Mesenchymal stem cell (in vitro differentiated cells and primary cell): ENCODE measurements around the gene PUS10.
A peak's percentile ranks its signal among the peaks of the same experiment; 100 is the strongest.
"Not testable (repeated sequence)": the region's sequence is repeated elsewhere in the genome, so short reads cannot be mapped to it uniquely, and the experiment has no call there.

Experiments
- DNase-seq: peaks from one replicate; pipeline ENCODE4 v3.0.0-alpha.2; 2013
- H2AFZ ChIP-seq: one replicate; pipeline ENCODE4 v1.6.1; 2013; ENCODE audit warnings: low read depth, mild to moderate bottlenecking, control low read depth, inconsistent platforms, low read length, moderate library complexity
- H2AK5ac ChIP-seq: 2 replicates; pipeline ENCODE4 v1.6.1; 2013; ENCODE audit warnings: low read length, moderate library complexity, mild to moderate bottlenecking, inconsistent platforms; ENCODE audit not compliant: severe bottlenecking
- H2BK120ac ChIP-seq: one replicate; pipeline ENCODE4 v1.6.1; 2013; ENCODE audit warnings: low read depth, mild to moderate bottlenecking, inconsistent platforms, low read length, moderate library complexity
- H2BK12ac ChIP-seq, 2 experiments: one replicate each; pipeline ENCODE4 v1.6.1; 2013; ENCODE audit warnings: inconsistent platforms in 2 of 2, low read length in 2 of 2, mild to moderate bottlenecking in 2 of 2, moderate library complexity in 2 of 2, control low read depth in 1 of 2
- H2BK15ac ChIP-seq: one replicate; pipeline ENCODE4 v1.6.1; 2013; ENCODE audit warnings: mild to moderate bottlenecking, low read depth, inconsistent platforms; ENCODE audit not compliant: poor library complexity, severe bottlenecking
- H2BK5ac ChIP-seq: 2 replicates; pipeline ENCODE4 v1.6.1; 2013; ENCODE audit warnings: low read depth, mild to moderate bottlenecking, low read length, control low read depth, inconsistent platforms; ENCODE audit not compliant: poor library complexity, severe bottlenecking
- H3K14ac ChIP-seq, 2 experiments: one replicate each; pipeline ENCODE4 v1.6.1; 2013; ENCODE audit warnings: inconsistent platforms in 2 of 2, low read length in 2 of 2, control low read depth in 1 of 2, mild to moderate bottlenecking in 1 of 2, moderate library complexity in 1 of 2
- H3K18ac ChIP-seq, 2 experiments: one replicate each; pipeline ENCODE4 v1.6.1; 2013; ENCODE audit warnings: inconsistent platforms in 2 of 2, low read length in 2 of 2, control low read depth in 1 of 2, low read depth in 1 of 2, mild to moderate bottlenecking in 1 of 2
- H3K23ac ChIP-seq, 2 experiments: one replicate each; pipeline ENCODE4 v1.6.1; 2013; ENCODE audit warnings: inconsistent platforms in 2 of 2, low read length in 2 of 2, mild to moderate bottlenecking in 2 of 2, moderate library complexity in 2 of 2, control low read depth in 1 of 2
- H3K27ac ChIP-seq: 2 replicates; pipeline ENCODE4 v1.5.1; 2013; ENCODE audit warnings: mild to moderate bottlenecking, moderate library complexity, low read length, control low read depth, inconsistent platforms; ENCODE audit not compliant: poor library complexity, severe bottlenecking
- H3K27me3 ChIP-seq, 2 experiments: 2 replicates each; pipeline versions ENCODE4 v1.6.1 to v1.7.0; 2013; ENCODE audit warnings: low read length in 2 of 2, mild to moderate bottlenecking in 2 of 2, moderate library complexity in 2 of 2, control low read depth in 1 of 2, inconsistent platforms in 1 of 2; ENCODE audit not compliant: control insufficient read depth in 1 of 2, insufficient read depth in 1 of 2
- H3K36me3 ChIP-seq, 2 experiments: 2 replicates each; pipeline versions ENCODE4 v1.6.1 to v1.7.0; 2013; ENCODE audit warnings: low read length in 2 of 2, control low read depth in 1 of 2, inconsistent platforms in 1 of 2, low read depth in 1 of 2, mild to moderate bottlenecking in 1 of 2; ENCODE audit not compliant: insufficient read depth in 2 of 2, control insufficient read depth in 1 of 2
- H3K4ac ChIP-seq, 2 experiments: one replicate each; pipeline ENCODE4 v1.6.1; 2013; ENCODE audit warnings: inconsistent platforms in 2 of 2, low read length in 2 of 2, mild to moderate bottlenecking in 2 of 2, moderate library complexity in 2 of 2, control low read depth in 1 of 2, low read depth in 1 of 2
- H3K4me1 ChIP-seq: 2 replicates; pipeline ENCODE4 v1.6.1; 2013; ENCODE audit warnings: low read depth, low read length, control low read depth; ENCODE audit not compliant: control insufficient read depth, insufficient read depth
- H3K4me2 ChIP-seq: 2 replicates; pipeline ENCODE4 v1.6.1; 2013; ENCODE audit warnings: low read length, mild to moderate bottlenecking, inconsistent platforms; ENCODE audit not compliant: poor library complexity, severe bottlenecking
- H3K4me3 ChIP-seq, 2 experiments: 2 replicates each; pipeline versions ENCODE4 v1.5.1 to v1.7.0; 2013; ENCODE audit warnings: low read length in 2 of 2, mild to moderate bottlenecking in 2 of 2, control low read depth in 1 of 2, low read depth in 1 of 2; ENCODE audit not compliant: insufficient read depth in 1 of 2
- H3K79me1 ChIP-seq: replicated peaks from 2 replicates; pipeline ENCODE4 v1.6.1; 2013; ENCODE audit warnings: mild to moderate bottlenecking, control low read depth, low read length, inconsistent platforms; ENCODE audit not compliant: poor library complexity, severe bottlenecking
- H3K9ac ChIP-seq: 2 replicates; pipeline ENCODE4 v1.7.0; 2013; ENCODE audit warnings: mild to moderate bottlenecking, low read length, moderate library complexity
- H3K9me3 ChIP-seq: 2 replicates; pipeline ENCODE4 v1.7.0; 2013; ENCODE audit warnings: mild to moderate bottlenecking, low read length; ENCODE audit not compliant: control insufficient read depth
- H4K8ac ChIP-seq: one replicate; pipeline ENCODE4 v1.6.1; 2013; ENCODE audit warnings: inconsistent platforms, mild to moderate bottlenecking, low read length, moderate library complexity
- H4K91ac ChIP-seq: one replicate; pipeline ENCODE4 v1.6.1; 2013; ENCODE audit warnings: mild to moderate bottlenecking, low read length, inconsistent platforms
- WGBS: methylation state at CpG from one replicate; pipeline ENCODE4 v1.1.7; 2013; ENCODE audit warnings: mixed read lengths; 5-methylcytosine and 5-hydroxymethylcytosine counted together

PUS10 gene

GRCh38 chr2:60934165-60934722, 83.8 kb downstream of the PUS10 start:
- H4K8ac ChIP-seq: no peak overlapping the region
- H3K14ac ChIP-seq: no peak overlapping the region
- H3K36me3 ChIP-seq: peaks cover 4 to 7% of the 10 kb centered on the region in 2 experiments
- 100% methylated on average over 2 of the region's 2 CpGs for WGBS
- no peak overlapping the region for H4K91ac ChIP-seq
- no peak overlapping the region for H3K27ac ChIP-seq
- no peak overlapping the region for H2BK120ac ChIP-seq
- no peak overlapping the region for H2BK15ac ChIP-seq
- no peak overlapping the region for H3K4ac ChIP-seq
- no peaks in the 10 kb centered on the region for H3K79me1 ChIP-seq
- no peak overlapping the region for H3K23ac ChIP-seq
- no peaks in the 10 kb centered on the region for H3K4me1 ChIP-seq
- H2BK5ac ChIP-seq: no peak overlapping the region
- H2AFZ ChIP-seq: no peak overlapping the region
- H3K27me3 ChIP-seq: no peaks in the 10 kb centered on the region
- DNase-seq: peak; percentile 30
- no peak overlapping the region for H3K4me3 ChIP-seq
- H2AK5ac ChIP-seq: no peak overlapping the region
- H3K9ac ChIP-seq: peak overlapping the region; percentile 70
- no peak overlapping the region for H3K18ac ChIP-seq
- H3K4me2 ChIP-seq: no peak overlapping the region
- no peaks in the 10 kb centered on the region for H3K9me3 ChIP-seq
- no peak overlapping the region for H2BK12ac ChIP-seq

- WGBS: 94% methylated on average over 2 of the region's 3 CpGs
- Histone ChIP-seq H2AK5ac (no peak overlapping the region), H3K4ac (no peak overlapping the region)
These were observed 85.1 kb downstream of the PUS10 start for GRCh38 chr2:60932954-60933353.

GRCh38 chr2:60932061-60932460, 86.0 kb downstream of the PUS10 start:
- not testable (repeated sequence) for H2BK12ac ChIP-seq, H3K4ac ChIP-seq, H3K27me3 ChIP-seq, H2BK5ac ChIP-seq, H2BK120ac ChIP-seq, H3K9me3 ChIP-seq, DNase-seq, H3K4me3 ChIP-seq, H4K8ac ChIP-seq, H3K4me2 ChIP-seq, H2AFZ ChIP-seq, H3K79me1 ChIP-seq, H3K18ac ChIP-seq, H3K27ac ChIP-seq, H3K4me1 ChIP-seq, H2BK15ac ChIP-seq, H3K14ac ChIP-seq, H3K23ac ChIP-seq, H2AK5ac ChIP-seq, H3K36me3 ChIP-seq, H3K9ac ChIP-seq, H4K91ac ChIP-seq
- 94% methylated on average over 4 of the region's 5 CpGs for WGBS

More at GRCh38 chr2:60932954-60933353, 85.1 kb downstream of the PUS10 start:
- H3K4me1 ChIP-seq: no peaks in the 10 kb centered on the region
- no peak overlapping the region for H3K27ac ChIP-seq
- H3K4me2 ChIP-seq: no peak overlapping the region
- no peak overlapping the region for H2BK120ac ChIP-seq
- H2AFZ ChIP-seq: no peak overlapping the region
- no peak overlapping the region for H2BK15ac ChIP-seq
- no peak overlapping the region for H2BK5ac ChIP-seq
- H3K4me3 ChIP-seq: no peak overlapping the region
- no peak overlapping the region for H3K18ac ChIP-seq
- H4K8ac ChIP-seq: no peak overlapping the region
- H2BK12ac ChIP-seq: no peak overlapping the region
- no peaks in the 10 kb centered on the region for H3K27me3 ChIP-seq
- H3K36me3 ChIP-seq: peaks cover 4 to 7% of the 10 kb centered on the region in 2 experiments
- no peaks in the 10 kb centered on the region for H3K79me1 ChIP-seq
- no peaks in the 10 kb centered on the region for H3K9me3 ChIP-seq
- no peak for DNase-seq
- no peak overlapping the region for H3K9ac ChIP-seq
- H4K91ac ChIP-seq: no peak overlapping the region
- H3K14ac ChIP-seq: no peak overlapping the region
- no peak overlapping the region for H3K23ac ChIP-seq

- no peak overlapping the region for H3K27ac ChIP-seq
- H2BK15ac ChIP-seq: no peak overlapping the region
- 96% methylated on average over 2 of the region's 3 CpGs for WGBS
- H4K91ac ChIP-seq: no peak overlapping the region
- no peaks in the 10 kb centered on the region for H3K79me1 ChIP-seq
- no peak overlapping the region for H3K4me2 ChIP-seq
- H3K4me3 ChIP-seq: no peak overlapping the region
- DNase-seq: peak; percentile 79
- no peak overlapping the region for H4K8ac ChIP-seq
- no peak overlapping the region for H2BK120ac ChIP-seq
- H2AK5ac ChIP-seq: no peak overlapping the region
- H3K36me3 ChIP-seq: peaks cover 0 to 22% of the 10 kb centered on the region in 2 experiments
- H2BK5ac ChIP-seq: no peak overlapping the region
- H3K23ac ChIP-seq: no peak overlapping the region
- H2AFZ ChIP-seq: no peak overlapping the region
- no peak overlapping the region for H3K14ac ChIP-seq
- no peak overlapping the region for H3K9ac ChIP-seq
- H3K27me3 ChIP-seq: no peaks in the 10 kb centered on the region
- H3K4me1 ChIP-seq: no peaks in the 10 kb centered on the region
- H3K9me3 ChIP-seq: no peaks in the 10 kb centered on the region
- H3K18ac ChIP-seq: no peak overlapping the region
- H3K4ac ChIP-seq: no peak overlapping the region
- H2BK12ac ChIP-seq: peak overlapping the region in 1 of 2 experiments; percentile 54
These were observed 91.1 kb downstream of the PUS10 start for GRCh38 chr2:60926741-60927552.
